ENCODE results near the gene IFT43.
A peak's percentile ranks its signal among the peaks of the same experiment; 100 is the strongest.
"Not testable (repeated sequence)": the region's sequence is repeated elsewhere in the genome, so short reads cannot be mapped to it uniquely, and the experiment has no call there.

The IFT43 gene

GRCh38 chr14:76007852-76008251 lies 22.3 kb downstream of the IFT43 start:
- no peak for DNase-seq
- intact Hi-C loops (cut with DNase I) = no loop called here

GRCh38 chr14:76009627-76010026 lies 24.1 kb downstream of the IFT43 start:
- intact Hi-C loops (cut with DNase I); DNase-seq: not testable (repeated sequence)

GRCh38 chr14:76011930-76012329 lies 26.4 kb downstream of the IFT43 start:
- intact Hi-C loops (cut with DNase I) = no loop called here

GRCh38 chr14:76012354-76012753 lies 26.8 kb downstream of the IFT43 start:
- intact Hi-C loops (cut with DNase I) = no loop called here
- no peak for DNase-seq

More at GRCh38 chr14:76011930-76012329, 26.4 kb downstream of the IFT43 start:
- no peak for DNase-seq

GRCh38 chr14:76015191-76015590 lies 29.6 kb downstream of the IFT43 start:
- intact Hi-C loops (cut with DNase I) = no loop called here
- no peak for DNase-seq

GRCh38 chr14:76015668-76016067 lies 30.1 kb downstream of the IFT43 start:
- intact Hi-C loops (cut with DNase I) = no loop called here
- DNase-seq = no peak

GRCh38 chr14:76019676-76020075 lies 34.1 kb downstream of the IFT43 start:
- intact Hi-C loops (cut with DNase I) = no loop called here
- DNase-seq = no peak

- intact Hi-C loops (cut with DNase I) = no loop called here
- DNase-seq = no peak
Observed at GRCh38 chr14:76022991-76023390, 37.4 kb downstream of the IFT43 start.

GRCh38 chr14:76023757-76024156 lies 38.2 kb downstream of the IFT43 start:
- intact Hi-C loops (cut with DNase I) = no loop called here
- DNase-seq = no peak

- no peak for DNase-seq
- intact Hi-C loops (cut with DNase I) = no loop called here
Observed at GRCh38 chr14:76024211-76024907, 38.8 kb downstream of the IFT43 start.

GRCh38 chr14:76034566-76034965 lies 49.0 kb downstream of the IFT43 start:
- intact Hi-C loops (cut with DNase I) = no loop called here
- DNase-seq = no peak

GRCh38 chr14:76040704-76041103 lies 55.1 kb downstream of the IFT43 start:
- DNase-seq = no peak
- intact Hi-C loops (cut with DNase I) = loop anchor here (5.0 kb wide), 1 partner anchor 352 kb away; no protein-coding TSS in a partner anchor

- intact Hi-C loops (cut with DNase I) = no loop called here
- DNase-seq = no peak
Observed at GRCh38 chr14:76045773-76046172, 60.2 kb downstream of the IFT43 start.

- intact Hi-C loops (cut with DNase I) = loop anchor here (1.0 to 2.0 kb wide), 2 partner anchors 337 to 597 kb away; no protein-coding TSS in a partner anchor
- DNase-seq = no peak
Observed at GRCh38 chr14:76050250-76050649, 64.7 kb downstream of the IFT43 start.

- DNase-seq = peak in 5 of 10 donors; percentile 17 to 69 (median 67)
- intact Hi-C loops (cut with DNase I) = loop anchor here (1.0 to 2.0 kb wide), 3 partner anchors 301 to 596 kb away; no protein-coding TSS in a partner anchor
Observed at GRCh38 chr14:76050797-76051392, 65.3 kb downstream of the IFT43 start.

GRCh38 chr14:76051717-76052465 lies 66.3 kb downstream of the IFT43 start:
- intact Hi-C loops (cut with DNase I) = loop anchor here (1.0 to 2.0 kb wide), 2 partner anchors 300 to 595 kb away; no protein-coding TSS in a partner anchor
- DNase-seq = no peak

GRCh38 chr14:76053572-76054355 lies 68.2 kb downstream of the IFT43 start:
- intact Hi-C loops (cut with DNase I) = no loop called here
- no peak for DNase-seq

- no peak for DNase-seq
- intact Hi-C loops (cut with DNase I) = no loop called here
Observed at GRCh38 chr14:76055330-76055729, 69.8 kb downstream of the IFT43 start.

GRCh38 chr14:76056128-76056527 lies 70.6 kb downstream of the IFT43 start:
- intact Hi-C loops (cut with DNase I) = no loop called here
- DNase-seq = no peak

- intact Hi-C loops (cut with DNase I) = no loop called here
- DNase-seq = no peak
Observed at GRCh38 chr14:76057914-76058313, 72.4 kb downstream of the IFT43 start.

- intact Hi-C loops (cut with DNase I) = no loop called here
- DNase-seq = no peak
Observed at GRCh38 chr14:76063327-76063726, 77.8 kb downstream of the IFT43 start.

Data from posterior cingulate gyrus (tissue), 11 donors.